ENCODE data around the gene RPS3A. TPM values are rescaled to one million over a fixed set of nuclear protein-coding genes. Genes with fewer than 3 reads are reported as not detected.

RPS3A gene
- polyA plus RNA-seq, 1 donor from 2014 or later, result 4,982 TPM

GRCh38 chr4:151143162-151143561 lies 43.7 kb downstream of the RPS3A start:
- Histone ChIP-seq H2AFZ (ENCODE audit: low read depth, low read length) (no peak overlapping the region), H3K9me2 (ENCODE audit: insufficient read depth, low read length) (no peaks in the 10 kb centered on the region), H3K27me3 (ENCODE audit: insufficient read depth, low read depth, low read length) (no peaks in the 10 kb centered on the region), H3K9me3 (ENCODE audit: low read length) (no peaks in the 10 kb centered on the region), H3K79me2 (replicated peaks; ENCODE audit: insufficient read depth, low read length) (no peaks in the 10 kb centered on the region), H3K4me3 (ENCODE audit: low read length) (no peak overlapping the region), H3K27ac (ENCODE audit: low read length) (no peak overlapping the region), H3K9ac (ENCODE audit: low read length) (no peak overlapping the region), H4K20me1 (ENCODE audit: insufficient read depth) (no peaks in the 10 kb centered on the region), H3F3A (ENCODE audit: insufficient read depth, low read length, poor library complexity, severe bottlenecking) (no peaks in the 10 kb centered on the region), H3K4me2 (ENCODE audit: low read length) (no peak overlapping the region), H3K36me3 (ENCODE audit: insufficient read depth, low read length) (no peaks in the 10 kb centered on the region)
- no peak for TF ChIP-seq EP300 (conservative IDR thresholded peaks at IDR 0.05; ENCODE audit: poor library complexity, severe bottlenecking)
- TF ChIP-seq TAF1 (IDR thresholded peaks at IDR 0.05; ENCODE audit: low read depth), result no peak
- no peak for TF ChIP-seq CTCF (IDR thresholded peaks at IDR 0.05; ENCODE audit: poor library complexity, severe bottlenecking)
- no peak for TF ChIP-seq SMC3 (conservative IDR thresholded peaks at IDR 0.05; ENCODE audit: poor library complexity)
- TF ChIP-seq REST (IDR thresholded peaks at IDR 0.05; ENCODE audit: borderline replicate concordance), result no peak
- no peak for TF ChIP-seq EZH2 (IDR thresholded peaks at IDR 0.05; ENCODE audit: borderline replicate concordance, insufficient read depth, low read length, poor library complexity, severe bottlenecking)
- TF ChIP-seq MXI1 (conservative IDR thresholded peaks at IDR 0.05; ENCODE audit: poor library complexity, severe bottlenecking), result no peak
- no peak for TF ChIP-seq RAD21 (conservative IDR thresholded peaks at IDR 0.05)
- no peak for TF ChIP-seq POLR2AphosphoS5 (IDR thresholded peaks at IDR 0.05)

GRCh38 chr4:151143811-151144210 lies 44.4 kb downstream of the RPS3A start:
- Histone ChIP-seq H3K9me3 (ENCODE audit: low read length) (no peaks in the 10 kb centered on the region), H3F3A (ENCODE audit: insufficient read depth, low read length, poor library complexity, severe bottlenecking) (no peaks in the 10 kb centered on the region), H3K27me3 (ENCODE audit: insufficient read depth, low read depth, low read length) (no peaks in the 10 kb centered on the region), H3K36me3 (ENCODE audit: insufficient read depth, low read length) (no peaks in the 10 kb centered on the region), H3K4me3 (ENCODE audit: low read length) (no peak overlapping the region), H3K4me2 (ENCODE audit: low read length) (no peak overlapping the region), H3K9me2 (ENCODE audit: insufficient read depth, low read length) (no peaks in the 10 kb centered on the region), H3K79me2 (replicated peaks; ENCODE audit: insufficient read depth, low read length) (no peaks in the 10 kb centered on the region), H3K9ac (ENCODE audit: low read length) (no peak overlapping the region), H4K20me1 (ENCODE audit: insufficient read depth) (no peaks in the 10 kb centered on the region), H3K27ac (ENCODE audit: low read length) (no peak overlapping the region), H2AFZ (ENCODE audit: low read depth, low read length) (no peak overlapping the region)
- TF ChIP-seq MXI1 (conservative IDR thresholded peaks at IDR 0.05; ENCODE audit: poor library complexity, severe bottlenecking) (no peak), TAF1 (IDR thresholded peaks at IDR 0.05; ENCODE audit: low read depth) (no peak), POLR2AphosphoS5 (IDR thresholded peaks at IDR 0.05) (no peak), EP300 (conservative IDR thresholded peaks at IDR 0.05; ENCODE audit: poor library complexity, severe bottlenecking) (no peak), SMC3 (conservative IDR thresholded peaks at IDR 0.05; ENCODE audit: poor library complexity) (no peak), EZH2 (IDR thresholded peaks at IDR 0.05; ENCODE audit: borderline replicate concordance, insufficient read depth, low read length, poor library complexity, severe bottlenecking) (no peak), REST (IDR thresholded peaks at IDR 0.05; ENCODE audit: borderline replicate concordance) (no peak), CTCF (IDR thresholded peaks at IDR 0.05; ENCODE audit: poor library complexity, severe bottlenecking) (no peak), RAD21 (conservative IDR thresholded peaks at IDR 0.05) (no peak)

Data from neural cell (in vitro differentiated cells).